GM19324 (cell line): ENCODE data around the gene NFASC.

Source experiments
- ATAC-seq: cut with Tn5 transposase; IDR thresholded peaks from one replicate; pipeline ENCODE4 v1.9.1; 2021; ENCODE audit warnings: mild to moderate bottlenecking, moderate library complexity; ENCODE audit not compliant: unreplicated experiment, low FRiP score

Gene NFASC

DNA sequence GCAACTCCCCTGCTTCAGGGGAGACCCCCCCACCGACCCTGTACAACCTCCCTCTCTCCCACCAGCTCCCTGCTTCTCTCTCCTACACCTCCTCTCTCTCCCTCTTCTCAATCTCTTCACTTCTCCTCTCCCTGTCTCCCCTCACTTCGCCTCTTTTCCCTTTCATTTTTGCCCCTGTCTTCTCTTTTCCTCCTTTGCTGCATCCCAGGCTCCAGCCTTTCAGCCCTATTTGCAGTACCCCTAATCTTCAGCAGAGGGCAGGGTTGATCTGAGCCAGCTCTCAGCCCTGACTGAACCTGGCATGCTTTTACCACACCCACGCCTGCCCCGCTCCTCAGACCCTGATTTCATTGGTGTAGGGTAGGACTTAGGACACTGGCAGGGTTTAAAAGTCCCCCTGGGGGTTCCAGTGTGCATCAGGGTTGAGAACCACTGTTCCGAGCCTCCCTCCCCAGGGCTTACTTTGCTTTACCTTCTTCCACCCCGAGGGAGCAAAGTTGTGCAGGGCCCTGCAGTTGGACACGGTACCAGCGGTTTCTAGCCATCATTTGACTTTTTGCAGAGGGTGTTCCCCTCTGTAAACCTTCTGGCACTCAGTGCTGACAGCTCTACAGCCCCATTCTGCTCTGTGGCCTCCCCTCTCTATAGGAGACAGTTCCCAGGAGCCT lies 105.0 kb downstream of the NFASC start:
- no peak for ATAC-seq

DNA sequence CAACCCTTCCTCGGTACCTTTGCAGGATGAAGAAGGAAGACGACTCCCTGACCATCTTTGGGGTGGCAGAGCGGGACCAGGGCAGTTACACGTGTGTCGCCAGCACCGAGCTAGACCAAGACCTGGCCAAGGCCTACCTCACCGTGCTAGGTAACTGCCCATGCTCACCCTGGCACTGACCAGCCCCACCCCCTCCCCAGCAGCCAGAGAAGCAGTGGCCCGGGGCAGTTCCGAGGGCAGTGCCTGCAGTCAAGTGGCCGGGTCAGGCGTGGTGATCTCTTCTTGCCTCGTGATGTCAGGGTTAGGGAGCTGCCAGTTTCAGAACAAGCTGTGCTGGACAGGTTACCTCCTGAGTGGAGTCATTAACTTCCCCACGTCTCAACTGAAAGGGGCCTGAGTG lies 106.0 kb downstream of the NFASC start:
- no peak for ATAC-seq

DNA sequence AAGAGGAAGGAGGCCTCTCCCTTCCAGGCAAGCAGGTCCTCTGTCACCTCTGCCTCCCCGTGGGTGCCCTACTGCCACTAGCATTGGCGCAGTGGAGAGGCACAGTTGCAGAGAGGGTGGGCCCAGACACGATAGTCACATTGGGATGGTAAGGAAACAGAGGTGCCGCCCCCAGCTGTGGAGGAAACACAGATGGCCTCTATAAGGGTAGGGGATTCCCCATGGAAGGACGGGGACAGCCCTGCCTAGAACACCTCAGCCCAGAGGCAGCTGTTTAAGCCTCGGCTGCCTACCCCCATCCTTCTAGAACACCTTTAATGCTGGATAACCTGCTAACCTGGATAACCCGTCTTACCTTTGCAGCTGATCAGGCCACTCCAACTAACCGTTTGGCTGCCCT lies 106.7 kb downstream of the NFASC start:
- ATAC-seq = no peak

DNA sequence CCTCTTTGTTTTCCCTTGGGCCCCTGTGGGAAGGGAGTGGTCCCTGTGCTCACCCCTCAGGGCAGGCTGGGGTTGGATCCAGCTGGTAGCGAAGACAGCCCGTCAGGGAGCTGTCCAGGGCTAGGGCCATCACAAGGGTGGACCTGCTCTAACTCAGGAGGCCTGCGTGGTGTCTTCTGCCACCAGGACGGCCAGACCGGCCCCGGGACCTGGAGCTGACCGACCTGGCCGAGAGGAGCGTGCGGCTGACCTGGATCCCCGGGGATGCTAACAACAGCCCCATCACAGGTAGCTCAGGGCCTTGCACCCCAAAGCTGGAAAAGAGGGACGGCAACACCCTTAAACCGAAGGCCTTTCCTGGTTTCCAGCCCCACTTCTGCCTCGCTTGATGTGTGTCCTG lies 108.1 kb downstream of the NFASC start:
- no peak for ATAC-seq

DNA sequence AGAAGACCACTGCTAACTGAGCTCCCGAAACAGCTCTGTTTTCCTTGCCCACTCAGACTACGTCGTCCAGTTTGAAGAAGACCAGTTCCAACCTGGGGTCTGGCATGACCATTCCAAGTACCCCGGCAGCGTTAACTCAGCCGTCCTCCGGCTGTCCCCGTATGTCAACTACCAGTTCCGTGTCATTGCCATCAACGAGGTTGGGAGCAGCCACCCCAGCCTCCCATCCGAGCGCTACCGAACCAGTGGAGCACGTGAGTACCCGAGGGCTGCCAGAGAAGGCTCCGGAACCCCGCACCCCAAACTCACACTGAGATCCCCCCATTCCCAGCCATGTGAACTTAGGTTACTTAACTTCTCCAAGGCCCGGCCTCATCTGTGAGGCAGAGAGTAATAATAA lies 108.6 kb downstream of the NFASC start:
- ATAC-seq = no peak

DNA sequence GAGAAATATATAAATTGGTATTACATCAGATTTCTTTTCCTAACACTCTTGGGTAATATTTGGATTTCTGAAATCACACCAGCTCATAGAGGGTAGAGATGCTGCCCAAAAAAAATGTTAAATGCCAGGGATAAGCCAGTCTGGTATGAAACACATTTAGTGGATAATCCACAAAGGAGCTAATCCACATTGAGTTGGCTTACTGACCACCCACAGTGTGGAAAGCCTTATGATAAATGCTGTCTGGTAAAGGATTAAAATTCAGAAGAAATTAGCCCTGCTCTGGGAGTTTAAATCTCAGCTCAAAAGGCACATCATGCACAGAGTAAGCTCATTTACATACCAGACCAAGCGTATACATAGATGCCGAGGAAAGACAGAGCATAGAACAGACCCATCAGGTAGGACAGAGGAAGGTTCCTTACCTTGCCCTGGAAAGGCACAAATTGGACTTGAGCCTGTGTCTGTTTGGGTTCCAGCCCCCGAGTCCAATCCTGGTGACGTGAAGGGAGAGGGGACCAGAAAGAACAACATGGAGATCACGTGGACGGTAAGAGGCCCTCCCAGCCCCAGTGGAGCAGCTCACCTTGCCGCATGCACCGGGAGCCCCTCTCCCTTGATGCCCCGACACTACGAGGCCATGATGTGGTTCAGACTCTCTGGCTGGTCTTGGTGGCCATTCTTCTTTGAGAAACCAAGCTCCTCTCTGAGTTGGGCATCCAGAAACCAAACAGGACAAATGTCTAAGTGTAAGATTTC lies 109.4 kb downstream of the NFASC start:
- no peak for ATAC-seq

DNA sequence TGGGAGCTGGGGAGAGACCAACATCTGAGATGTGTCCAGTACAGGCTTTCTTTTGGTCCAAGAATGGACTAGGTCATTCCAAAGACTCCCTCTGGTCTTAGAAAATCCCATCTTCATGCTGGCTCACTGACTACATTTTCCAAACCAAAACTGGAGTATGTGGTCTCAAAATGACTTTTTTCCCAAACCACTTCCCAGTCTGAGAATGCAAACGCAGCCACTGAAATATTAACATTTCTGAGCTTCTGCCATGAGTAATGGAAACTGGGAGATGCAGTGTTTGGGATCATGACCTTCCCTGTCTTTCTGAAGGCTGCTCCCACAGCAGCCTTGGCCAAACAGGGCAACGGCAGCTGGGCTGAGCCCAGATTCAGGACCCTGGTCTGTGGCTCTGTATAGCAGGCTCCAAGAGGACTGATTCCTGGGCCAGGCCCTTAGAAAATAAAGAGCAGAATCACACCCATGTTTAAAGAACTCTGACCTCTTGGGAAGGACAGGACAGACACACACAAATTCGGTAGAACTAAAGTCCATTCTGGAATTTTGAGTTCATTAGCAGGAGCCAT lies 110.3 kb downstream of the NFASC start:
- ATAC-seq = no peak

DNA sequence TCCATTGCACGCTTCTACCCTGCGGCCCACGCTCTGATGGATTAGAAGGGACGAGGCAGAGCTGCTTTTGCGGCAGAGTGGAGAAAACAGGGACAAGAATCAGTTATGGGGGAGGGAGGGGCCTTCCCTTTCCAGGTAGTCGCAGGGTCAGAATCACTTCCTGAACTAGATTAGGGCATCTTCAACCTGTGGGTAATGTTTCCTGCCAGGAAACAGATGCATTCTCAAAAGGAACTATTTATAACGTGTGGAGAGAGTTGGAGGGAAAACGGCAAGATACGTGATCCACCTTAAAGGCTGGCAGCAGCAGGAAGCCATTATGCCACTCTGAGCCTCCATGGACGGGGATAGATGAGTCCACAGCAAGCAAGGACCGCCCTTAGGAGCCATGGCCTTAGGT lies 112.5 kb downstream of the NFASC start:
- no peak for ATAC-seq

DNA sequence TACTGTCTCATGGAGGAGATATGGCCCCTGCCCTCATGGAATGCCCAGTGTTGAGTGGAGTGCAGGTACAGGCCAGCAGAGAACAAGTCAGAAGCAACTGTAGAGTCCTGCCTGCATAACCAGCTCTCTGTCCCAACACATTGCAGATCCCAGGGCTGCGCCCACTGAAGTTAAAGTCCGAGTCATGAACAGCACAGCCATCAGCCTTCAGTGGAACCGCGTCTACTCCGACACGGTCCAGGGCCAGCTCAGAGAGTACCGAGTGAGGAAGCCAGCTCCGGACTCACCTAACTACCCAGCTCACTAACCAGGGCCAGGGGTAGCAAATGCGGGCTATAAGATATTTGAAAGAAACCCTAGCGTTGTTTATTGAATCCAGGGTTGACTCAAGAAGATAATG lies 113.2 kb downstream of the NFASC start:
- ATAC-seq = no peak

DNA sequence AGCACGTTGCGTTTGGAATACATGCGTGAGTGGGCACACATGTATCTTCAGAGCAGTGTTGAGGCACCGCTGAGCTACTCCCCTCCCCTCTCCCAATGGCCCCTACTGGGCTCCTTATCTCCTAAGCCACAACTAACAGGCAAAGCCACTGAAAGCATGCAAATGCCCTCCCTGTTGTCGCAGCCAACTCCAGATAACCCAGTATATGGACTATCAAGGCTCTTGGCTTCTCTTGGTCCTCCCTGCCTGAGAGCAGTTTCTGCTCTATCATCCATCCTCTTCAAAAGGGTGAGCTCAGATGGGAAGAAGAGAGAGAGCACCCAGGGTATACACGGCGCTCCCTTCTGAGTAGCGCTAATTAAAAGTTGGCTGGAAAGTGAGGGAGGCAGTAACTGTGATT lies 113.8 kb downstream of the NFASC start:
- no peak for ATAC-seq

DNA sequence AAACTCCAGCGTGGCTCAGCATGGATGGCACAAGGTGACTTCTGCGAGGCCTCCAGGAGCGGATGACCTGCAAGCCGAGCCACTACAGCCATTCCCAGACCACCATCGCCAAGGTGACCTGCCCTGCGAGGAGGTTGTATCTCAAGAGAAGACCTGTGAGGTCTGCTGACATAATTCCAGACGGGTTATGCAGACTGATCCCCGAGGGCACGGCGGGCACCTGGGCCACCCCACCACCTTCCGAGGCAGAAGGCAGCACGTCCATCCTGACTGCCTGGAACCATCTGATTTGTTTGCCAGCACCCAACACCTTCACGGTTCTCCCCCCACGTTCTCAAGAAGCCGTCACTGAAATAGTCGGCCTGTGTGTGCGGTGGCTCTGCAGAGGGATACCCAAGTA lies 115.5 kb downstream of the NFASC start:
- no peak for ATAC-seq

DNA sequence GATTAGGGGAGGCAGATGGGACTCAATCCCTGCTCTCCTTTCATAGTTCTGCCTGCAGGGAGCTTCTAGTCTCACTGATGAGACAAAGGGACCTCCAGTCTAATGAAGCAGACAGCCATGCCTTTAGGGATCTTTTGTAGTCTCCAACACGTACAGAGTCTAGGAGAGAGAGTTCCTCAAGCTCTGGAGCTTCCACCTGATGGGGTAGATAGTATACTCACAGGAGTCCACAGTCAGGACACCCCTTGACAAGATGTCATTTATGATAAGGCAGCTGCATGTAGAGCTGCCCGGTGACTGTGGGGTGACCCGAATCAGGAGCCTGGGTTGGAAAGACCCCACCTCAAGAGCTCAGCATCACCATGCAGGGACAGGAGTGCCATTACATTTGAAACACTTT lies 117.0 kb downstream of the NFASC start:
- ATAC-seq = no peak

DNA sequence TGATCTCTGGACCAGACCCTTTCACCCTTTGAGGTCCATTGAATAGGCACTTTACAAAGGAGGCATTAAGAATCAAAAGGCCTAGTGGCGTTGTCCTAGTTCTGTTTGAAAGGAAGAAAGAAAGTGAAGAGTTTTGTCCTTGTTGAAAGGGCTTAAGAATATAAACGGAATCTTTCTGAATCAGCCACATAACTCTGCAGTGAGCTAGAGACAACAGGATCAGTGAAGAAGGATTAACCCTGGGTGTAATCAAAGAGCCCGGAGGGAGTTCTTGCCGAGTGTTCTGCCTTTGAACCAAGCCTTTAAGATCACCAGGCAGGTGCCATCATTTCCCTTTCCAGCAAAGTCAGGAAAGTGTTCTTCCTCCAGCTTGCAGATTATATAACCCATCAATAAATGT lies 117.5 kb downstream of the NFASC start:
- ATAC-seq = no peak

DNA sequence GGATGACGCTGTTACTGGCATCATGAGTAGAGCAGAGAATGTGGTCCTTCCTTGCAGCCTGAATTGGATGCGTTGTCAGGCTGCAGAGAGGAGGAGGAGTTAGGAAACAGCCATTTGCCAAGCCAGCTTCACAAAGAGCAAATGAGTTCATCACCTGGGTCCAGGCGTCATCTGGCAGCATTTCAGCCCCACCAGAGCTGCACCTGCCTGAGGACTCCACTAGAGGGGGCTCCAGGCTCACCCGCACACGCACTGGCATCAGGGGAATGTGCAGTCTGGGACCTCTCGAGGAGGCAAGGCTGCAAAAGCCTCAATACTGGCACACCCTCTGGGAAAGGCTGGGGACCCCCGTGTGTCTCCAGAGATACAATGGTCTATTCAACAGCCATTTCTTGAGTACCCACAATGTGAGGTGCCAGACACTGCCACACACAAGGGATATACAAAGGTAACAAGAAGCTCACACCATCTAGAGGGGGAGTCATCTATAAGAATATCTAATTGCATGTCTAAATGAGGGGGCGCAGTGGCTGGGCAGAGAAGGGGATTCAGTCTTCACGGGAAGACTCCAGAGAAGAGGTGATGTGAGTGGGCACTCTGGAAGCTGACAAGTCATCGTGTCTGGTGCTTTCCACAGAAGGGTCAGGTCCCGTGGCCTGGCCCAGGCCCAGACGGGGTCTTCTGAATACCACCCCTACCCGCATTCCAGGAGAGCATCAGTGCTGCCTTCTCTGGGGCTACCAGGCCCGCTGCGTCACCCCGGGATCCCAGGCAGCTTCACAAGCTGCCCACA lies 118.8 kb downstream of the NFASC start:
- no peak for ATAC-seq

DNA sequence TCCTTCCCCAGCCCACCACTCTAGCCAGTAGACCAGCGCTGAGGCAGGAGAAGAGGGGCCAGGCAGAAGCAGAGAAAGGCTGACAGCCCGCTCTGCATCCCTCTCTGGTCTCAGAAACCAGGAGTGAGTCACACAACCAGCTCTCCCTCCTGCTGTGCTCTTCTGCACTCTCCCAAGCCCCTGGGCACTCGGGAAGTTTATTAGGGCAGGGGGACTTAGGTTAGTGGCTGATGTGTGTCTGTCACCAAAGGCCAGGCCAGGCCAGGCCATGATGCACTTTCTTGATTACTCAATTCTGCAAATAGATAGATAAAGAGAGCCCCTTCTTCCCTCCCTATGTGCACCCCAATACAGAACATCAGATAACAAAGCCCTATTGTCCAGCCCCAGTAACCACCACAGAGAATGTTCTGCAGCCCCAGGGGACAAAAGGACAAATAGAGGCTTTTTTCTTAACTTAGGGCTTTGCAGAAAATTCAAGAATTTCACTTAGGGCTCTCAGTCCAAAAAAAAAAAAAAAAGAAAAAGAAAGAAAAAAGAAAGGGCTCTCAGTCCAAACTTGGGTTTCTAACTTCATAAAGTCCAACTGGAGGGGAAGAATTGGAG lies 119.5 kb downstream of the NFASC start:
- ATAC-seq = no peak

DNA sequence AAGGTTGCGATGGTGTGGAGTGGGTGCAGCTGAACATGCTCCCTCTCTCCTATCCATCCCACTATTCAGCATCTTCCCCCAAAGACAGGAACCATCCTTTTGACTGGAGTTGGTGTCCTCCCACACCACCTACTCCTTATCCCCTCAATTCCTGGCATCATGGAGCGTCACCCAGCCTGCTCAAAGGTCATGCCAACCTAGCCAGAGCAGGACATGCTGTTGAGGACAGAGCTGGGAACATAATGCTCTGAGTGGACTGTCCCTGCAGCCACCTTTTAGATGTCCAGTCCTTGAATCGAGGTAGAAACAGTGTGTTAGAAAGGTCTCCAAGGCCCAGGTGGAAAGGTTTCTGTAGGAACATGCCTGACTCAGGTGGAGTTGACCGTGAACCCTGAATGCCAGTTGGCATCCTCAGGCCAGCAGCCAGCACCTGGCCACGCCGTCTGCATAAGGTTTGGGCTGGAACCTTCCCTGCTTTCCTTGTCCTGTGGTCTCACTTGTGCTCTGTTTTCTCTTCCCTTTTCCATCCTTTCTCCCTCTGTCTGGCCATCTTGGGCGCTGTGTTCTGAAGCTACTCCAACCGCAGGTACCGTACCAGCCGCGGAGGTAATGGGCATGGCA lies 120.2 kb downstream of the NFASC start:
- no peak for ATAC-seq

DNA sequence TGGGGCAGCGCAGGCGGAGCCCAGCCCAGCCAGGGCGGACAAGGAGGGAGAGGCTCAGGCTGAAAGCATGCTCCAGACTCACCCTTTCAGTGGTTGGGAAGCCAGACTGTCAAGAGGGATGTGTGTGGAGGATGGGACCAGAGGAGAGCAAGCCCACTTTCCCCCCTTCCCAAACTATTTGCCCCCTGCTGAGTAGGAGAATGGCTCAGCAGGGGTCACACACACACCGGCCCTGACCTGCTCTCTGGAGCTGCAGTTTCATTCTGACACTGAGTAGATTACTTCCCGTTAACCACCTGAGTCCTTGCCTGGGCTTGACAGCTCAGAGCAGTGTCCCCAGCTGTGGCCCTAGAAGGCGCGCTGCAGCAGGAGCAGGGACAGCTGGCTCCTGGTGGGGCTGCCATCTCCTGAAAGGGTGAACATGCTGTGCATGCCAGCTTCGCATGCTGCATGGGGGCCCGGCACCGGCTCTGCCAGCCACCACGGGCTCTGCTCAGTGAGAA lies 120.7 kb downstream of the NFASC start:
- no peak for ATAC-seq

DNA sequence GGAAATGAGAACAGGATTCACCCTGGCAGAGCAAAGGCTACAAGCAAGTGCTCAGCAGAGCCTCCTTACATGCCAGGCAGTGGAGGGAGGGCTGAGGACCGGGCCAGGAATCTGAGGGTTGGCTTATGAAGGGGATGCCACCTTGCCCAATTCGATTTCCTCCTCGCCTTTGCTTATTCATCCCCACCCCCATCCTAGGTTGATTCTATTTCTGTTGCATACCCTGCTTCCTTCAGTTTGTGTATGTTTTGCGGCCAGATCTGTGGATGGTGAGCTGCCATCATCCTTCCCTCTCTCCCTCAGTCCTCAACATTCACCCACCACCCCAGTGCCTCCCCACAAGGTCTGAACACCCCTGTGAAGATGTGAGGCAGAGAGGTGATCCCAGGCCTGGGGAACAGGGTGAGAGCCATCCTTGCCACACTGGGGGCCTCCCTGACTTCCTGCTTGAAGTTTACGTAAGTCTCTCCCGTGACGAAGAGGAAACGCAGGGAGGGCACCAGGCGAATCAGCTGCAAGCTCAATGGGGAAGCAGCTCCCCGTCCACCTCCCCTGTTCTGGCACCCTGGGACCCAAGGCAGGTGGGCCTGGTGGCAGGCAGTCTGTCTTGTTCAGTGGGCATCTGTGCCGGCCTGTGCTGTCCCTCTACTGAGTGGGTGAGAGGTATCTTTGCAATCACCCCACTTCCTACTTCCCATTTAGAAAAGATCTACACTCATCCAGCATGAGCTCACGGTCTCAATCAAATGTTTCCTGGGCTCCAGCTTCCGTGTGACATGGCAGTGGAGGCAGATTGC lies 121.7 kb downstream of the NFASC start:
- no peak for ATAC-seq

DNA sequence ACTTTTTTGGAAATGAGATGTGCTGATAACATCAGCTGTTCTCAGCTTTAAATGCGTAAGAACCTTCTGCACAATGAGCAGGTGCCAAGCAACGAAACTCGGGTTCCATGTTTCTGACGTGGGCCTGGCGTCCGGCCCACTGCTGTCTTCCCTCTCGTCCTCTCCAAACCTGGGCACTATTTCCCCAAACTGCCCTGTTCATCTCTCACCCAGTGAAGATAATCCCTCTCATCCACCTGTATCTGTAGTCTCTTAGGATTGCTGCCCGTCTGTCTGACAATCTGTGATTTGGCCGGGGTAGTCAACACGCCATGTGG lies 122.3 kb downstream of the NFASC start:
- ATAC-seq = no peak
